ENCODE results near the gene DLGAP4. TPM values are rescaled to one million over a fixed set of nuclear protein-coding genes. Genes with fewer than 3 reads are reported as not detected.

The DLGAP4 gene
- polyA plus RNA-seq, 1 of the 3 experiments (the other 2 are of a cell fraction), result 31.2 TPM

DNA sequence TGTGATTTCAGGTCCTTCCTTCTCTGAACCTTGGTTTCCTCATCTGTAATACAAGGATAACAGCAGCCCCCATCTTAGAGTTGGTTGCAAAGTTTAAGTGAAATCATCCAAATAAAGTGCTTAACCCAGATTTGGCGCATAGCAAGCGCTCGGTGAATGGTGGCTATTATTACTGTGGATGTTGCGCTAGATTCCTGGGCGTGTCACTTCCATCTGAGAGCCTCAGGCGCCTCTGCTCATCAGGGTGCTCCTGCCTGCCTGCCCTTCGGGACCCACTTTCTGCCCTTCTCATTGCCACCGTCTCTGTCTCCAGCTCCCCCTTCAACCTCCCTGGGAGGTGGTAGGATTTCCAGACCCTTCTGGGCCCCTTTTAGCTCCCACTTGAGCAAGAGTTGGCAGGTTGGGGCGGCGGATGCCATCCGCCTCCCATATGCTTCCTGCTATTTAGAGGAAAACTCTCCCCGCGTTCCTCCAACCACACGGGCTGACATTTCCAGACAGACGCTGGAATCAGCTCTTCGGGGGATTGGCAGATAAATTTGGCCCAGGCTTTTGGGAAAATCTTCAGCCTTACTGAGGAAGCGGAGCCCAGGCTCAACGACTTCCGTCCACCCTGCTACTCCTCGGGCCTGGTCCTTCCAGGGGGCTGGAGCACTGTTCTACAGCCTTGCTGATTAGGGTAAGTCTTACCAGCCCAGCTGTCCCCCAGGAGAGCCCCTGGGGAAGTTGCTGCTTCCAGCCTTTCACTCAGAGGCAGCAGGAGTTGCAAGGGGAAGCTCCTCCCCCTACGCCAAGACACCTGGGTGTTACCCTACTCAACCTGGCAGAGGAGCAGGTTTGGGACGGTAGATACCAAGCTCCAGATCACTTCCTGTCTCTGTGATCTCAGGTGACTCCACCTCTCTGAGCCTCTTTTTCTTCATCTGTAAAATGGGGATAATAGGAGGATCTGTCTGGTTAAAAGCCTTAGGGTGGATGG is 71.5 kb downstream of the DLGAP4 start (continued):
- TF ChIP-seq, protein P1, sequence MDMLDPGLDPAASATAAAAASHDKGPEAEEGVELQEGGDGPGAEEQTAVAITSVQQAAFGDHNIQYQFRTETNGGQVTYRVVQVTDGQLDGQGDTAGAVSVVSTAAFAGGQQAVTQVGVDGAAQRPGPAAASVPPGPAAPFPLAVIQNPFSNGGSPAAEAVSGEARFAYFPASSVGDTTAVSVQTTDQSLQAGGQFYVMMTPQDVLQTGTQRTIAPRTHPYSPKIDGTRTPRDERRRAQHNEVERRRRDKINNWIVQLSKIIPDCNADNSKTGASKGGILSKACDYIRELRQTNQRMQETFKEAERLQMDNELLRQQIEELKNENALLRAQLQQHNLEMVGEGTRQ (IDR thresholded peaks at IDR 0.05; ENCODE audit: borderline replicate concordance, low read depth, low read length), result no peak
- no peak for TF ChIP-seq SMC3 (IDR thresholded peaks at IDR 0.05; ENCODE audit: low read depth, low read length)
- TF ChIP-seq, protein P2, sequence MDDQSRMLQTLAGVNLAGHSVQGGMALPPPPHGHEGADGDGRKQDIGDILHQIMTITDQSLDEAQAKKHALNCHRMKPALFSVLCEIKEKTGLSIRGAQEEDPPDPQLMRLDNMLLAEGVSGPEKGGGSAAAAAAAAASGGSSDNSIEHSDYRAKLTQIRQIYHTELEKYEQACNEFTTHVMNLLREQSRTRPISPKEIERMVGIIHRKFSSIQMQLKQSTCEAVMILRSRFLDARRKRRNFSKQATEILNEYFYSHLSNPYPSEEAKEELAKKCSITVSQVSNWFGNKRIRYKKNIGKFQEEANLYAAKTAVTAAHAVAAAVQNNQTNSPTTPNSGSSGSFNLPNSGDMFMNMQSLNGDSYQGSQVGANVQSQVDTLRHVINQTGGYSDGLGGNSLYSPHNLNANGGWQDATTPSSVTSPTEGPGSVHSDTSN (IDR thresholded peaks at IDR 0.05), result no peak

DNA sequence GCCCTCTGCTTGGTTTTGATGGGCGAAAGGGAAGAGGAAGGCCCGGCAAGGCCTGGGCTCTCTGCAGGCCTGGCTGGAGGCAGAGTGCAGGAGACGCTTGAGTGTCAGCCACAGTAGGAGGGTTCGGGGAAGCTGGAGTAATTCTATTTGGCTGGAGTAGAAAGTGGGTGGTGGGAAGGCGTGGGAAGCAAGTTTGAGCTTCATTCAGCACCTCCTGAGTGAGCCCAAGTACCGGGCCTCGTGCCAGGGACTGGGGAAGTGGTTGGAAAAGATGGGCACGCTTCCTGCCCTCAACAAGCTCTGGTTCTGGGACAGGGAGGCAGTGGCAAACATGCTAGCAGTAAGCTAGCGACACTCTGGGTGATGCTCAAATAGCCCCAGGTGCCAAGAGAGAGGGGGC is 72.5 kb downstream of the DLGAP4 start:
- WGBS (ENCODE audit: low lambda C conversion rate), result 39% methylated on average over 9 of the region's 9 CpGs
- Histone ChIP-seq H4K20me1 (ENCODE audit: insufficient read depth) (no peaks in the 10 kb centered on the region), H3K27ac (ENCODE audit: low read depth in 2 of 2, low read length in 1 of 2) (no peak overlapping the region), H3F3A (replicated peaks; ENCODE audit: insufficient read depth) (no peaks in the 10 kb centered on the region), H3K9me3 (no peaks in the 10 kb centered on the region), H3K9me2 (no peaks in the 10 kb centered on the region), H3K36me3 (replicated peaks in 1 of 2; ENCODE audit: control insufficient read depth in 1 of 2, insufficient read depth in 2 of 2, low read length in 1 of 2) (no peaks in the 10 kb centered on the region), H3K4me1 (ENCODE audit: control insufficient read depth in 1 of 2, insufficient read depth in 2 of 2, low read depth in 1 of 2, low read length in 1 of 2) (no peaks in the 10 kb centered on the region), H3K27me3 (ENCODE audit: insufficient read depth) (no peaks in the 10 kb centered on the region), H3K9ac (no peak overlapping the region), H3K79me2 (ENCODE audit: insufficient read depth) (no peaks in the 10 kb centered on the region), H3K4me3 (ENCODE audit: low read depth in 2 of 2, low read length in 1 of 2) (no peak overlapping the region), H2AFZ (ENCODE audit: low read depth) (no peak overlapping the region), H3K4me2 (no peak overlapping the region)
- no peak for DNase-seq
- ChIA-PET POLR2A (no interaction called here), CTCF (interaction anchor here (1.2 kb wide), 1 partner anchor 20 kb away, joined by 3 read pairs; no protein-coding TSS in a partner anchor)
- no peak for TF ChIP-seq TEAD4 (IDR thresholded peaks at IDR 0.05; ENCODE audit: borderline replicate concordance, insufficient read depth)
- TF ChIP-seq, protein P3, sequence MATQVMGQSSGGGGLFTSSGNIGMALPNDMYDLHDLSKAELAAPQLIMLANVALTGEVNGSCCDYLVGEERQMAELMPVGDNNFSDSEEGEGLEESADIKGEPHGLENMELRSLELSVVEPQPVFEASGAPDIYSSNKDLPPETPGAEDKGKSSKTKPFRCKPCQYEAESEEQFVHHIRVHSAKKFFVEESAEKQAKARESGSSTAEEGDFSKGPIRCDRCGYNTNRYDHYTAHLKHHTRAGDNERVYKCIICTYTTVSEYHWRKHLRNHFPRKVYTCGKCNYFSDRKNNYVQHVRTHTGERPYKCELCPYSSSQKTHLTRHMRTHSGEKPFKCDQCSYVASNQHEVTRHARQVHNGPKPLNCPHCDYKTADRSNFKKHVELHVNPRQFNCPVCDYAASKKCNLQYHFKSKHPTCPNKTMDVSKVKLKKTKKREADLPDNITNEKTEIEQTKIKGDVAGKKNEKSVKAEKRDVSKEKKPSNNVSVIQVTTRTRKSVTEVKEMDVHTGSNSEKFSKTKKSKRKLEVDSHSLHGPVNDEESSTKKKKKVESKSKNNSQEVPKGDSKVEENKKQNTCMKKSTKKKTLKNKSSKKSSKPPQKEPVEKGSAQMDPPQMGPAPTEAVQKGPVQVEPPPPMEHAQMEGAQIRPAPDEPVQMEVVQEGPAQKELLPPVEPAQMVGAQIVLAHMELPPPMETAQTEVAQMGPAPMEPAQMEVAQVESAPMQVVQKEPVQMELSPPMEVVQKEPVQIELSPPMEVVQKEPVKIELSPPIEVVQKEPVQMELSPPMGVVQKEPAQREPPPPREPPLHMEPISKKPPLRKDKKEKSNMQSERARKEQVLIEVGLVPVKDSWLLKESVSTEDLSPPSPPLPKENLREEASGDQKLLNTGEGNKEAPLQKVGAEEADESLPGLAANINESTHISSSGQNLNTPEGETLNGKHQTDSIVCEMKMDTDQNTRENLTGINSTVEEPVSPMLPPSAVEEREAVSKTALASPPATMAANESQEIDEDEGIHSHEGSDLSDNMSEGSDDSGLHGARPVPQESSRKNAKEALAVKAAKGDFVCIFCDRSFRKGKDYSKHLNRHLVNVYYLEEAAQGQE (IDR thresholded peaks at IDR 0.05; ENCODE audit: low read depth, low read length), result no peak
- TF ChIP-seq GABPA (IDR thresholded peaks at IDR 0.05; ENCODE audit: low read depth), result no peak
- TF ChIP-seq ELF1 (IDR thresholded peaks at IDR 0.05), result no peak
- no peak for TF ChIP-seq FOXJ3 (CRISPR knock-in tag; IDR thresholded peaks at IDR 0.05)
- TF ChIP-seq EP300 (IDR thresholded peaks at IDR 0.05; ENCODE audit: borderline replicate concordance in 1 of 2, low read depth in 1 of 2, low read length in 1 of 2), result no peak
- TF ChIP-seq POLR2AphosphoS5 (IDR thresholded peaks at IDR 0.05; ENCODE audit: low read depth, low read length), result no peak
- TF ChIP-seq, protein P4, sequence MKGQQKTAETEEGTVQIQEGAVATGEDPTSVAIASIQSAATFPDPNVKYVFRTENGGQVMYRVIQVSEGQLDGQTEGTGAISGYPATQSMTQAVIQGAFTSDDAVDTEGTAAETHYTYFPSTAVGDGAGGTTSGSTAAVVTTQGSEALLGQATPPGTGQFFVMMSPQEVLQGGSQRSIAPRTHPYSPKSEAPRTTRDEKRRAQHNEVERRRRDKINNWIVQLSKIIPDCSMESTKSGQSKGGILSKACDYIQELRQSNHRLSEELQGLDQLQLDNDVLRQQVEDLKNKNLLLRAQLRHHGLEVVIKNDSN (IDR thresholded peaks at IDR 0.05; ENCODE audit: borderline replicate concordance, low read depth), result no peak
- TF ChIP-seq FOSL2 (IDR thresholded peaks at IDR 0.05; ENCODE audit: borderline replicate concordance, low read depth), result no peak
- TF ChIP-seq RAD21 (IDR thresholded peaks at IDR 0.05; ENCODE audit: low read length), result no peak
- TF ChIP-seq, protein P1 (IDR thresholded peaks at IDR 0.05; ENCODE audit: borderline replicate concordance, low read depth, low read length), result no peak
- TF ChIP-seq FOXM1 (IDR thresholded peaks at IDR 0.05; ENCODE audit: low read depth), result no peak
- TF ChIP-seq TCF12 (IDR thresholded peaks at IDR 0.05), result no peak
- no peak for TF ChIP-seq NRF1 (IDR thresholded peaks at IDR 0.05; ENCODE audit: low read depth, low read length)
- TF ChIP-seq, protein P5, sequence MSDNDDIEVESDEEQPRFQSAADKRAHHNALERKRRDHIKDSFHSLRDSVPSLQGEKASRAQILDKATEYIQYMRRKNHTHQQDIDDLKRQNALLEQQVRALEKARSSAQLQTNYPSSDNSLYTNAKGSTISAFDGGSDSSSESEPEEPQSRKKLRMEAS (IDR thresholded peaks at IDR 0.05; ENCODE audit: low read depth), result no peak
- TF ChIP-seq, protein P6, sequence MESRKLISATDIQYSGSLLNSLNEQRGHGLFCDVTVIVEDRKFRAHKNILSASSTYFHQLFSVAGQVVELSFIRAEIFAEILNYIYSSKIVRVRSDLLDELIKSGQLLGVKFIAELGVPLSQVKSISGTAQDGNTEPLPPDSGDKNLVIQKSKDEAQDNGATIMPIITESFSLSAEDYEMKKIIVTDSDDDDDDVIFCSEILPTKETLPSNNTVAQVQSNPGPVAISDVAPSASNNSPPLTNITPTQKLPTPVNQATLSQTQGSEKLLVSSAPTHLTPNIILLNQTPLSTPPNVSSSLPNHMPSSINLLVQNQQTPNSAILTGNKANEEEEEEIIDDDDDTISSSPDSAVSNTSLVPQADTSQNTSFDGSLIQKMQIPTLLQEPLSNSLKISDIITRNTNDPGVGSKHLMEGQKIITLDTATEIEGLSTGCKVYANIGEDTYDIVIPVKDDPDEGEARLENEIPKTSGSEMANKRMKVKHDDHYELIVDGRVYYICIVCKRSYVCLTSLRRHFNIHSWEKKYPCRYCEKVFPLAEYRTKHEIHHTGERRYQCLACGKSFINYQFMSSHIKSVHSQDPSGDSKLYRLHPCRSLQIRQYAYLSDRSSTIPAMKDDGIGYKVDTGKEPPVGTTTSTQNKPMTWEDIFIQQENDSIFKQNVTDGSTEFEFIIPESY (IDR thresholded peaks at IDR 0.05; ENCODE audit: borderline replicate concordance, low read depth), result no peak

All from SK-N-SH (cell line).